Ovary (tissue), 9 donors: ENCODE results near the gene CEACAM8. TPM values are rescaled to one million over a fixed set of nuclear protein-coding genes. Genes with fewer than 3 reads are reported as not detected.
"Not testable (repeated sequence)": the region's sequence is repeated elsewhere in the genome, so short reads cannot be mapped to it uniquely, and the experiment has no call there.

Experiments
- DNase-seq, 5 donors: peaks; one replicate each; pipeline ENCODE4 v3.0.0-alpha.2; 2019 to 2020
- H3K27ac ChIP-seq, 2 donors: fragments of 200-600 bp; one replicate each; pipeline versions ENCODE4 v1.5.1 to v1.8.0; 2019 to 2022
- H3K27me3 ChIP-seq: fragments of 200-600 bp; one replicate; pipeline ENCODE4 v1.8.0; 2022
- H3K36me3 ChIP-seq: fragments of 200-600 bp; sonication (generic); one replicate; pipeline ENCODE4 v1.5.1; 2019
- H3K4me1 ChIP-seq: one replicate; pipeline ENCODE4 v1.8.1; 2013; ENCODE audit warnings: mild to moderate bottlenecking, moderate library complexity; ENCODE audit not compliant: insufficient read depth
- H3K4me3 ChIP-seq: fragments of 200-600 bp; sonication (generic); one replicate; pipeline ENCODE4 v1.5.1; 2017
- H3K9me3 ChIP-seq, 2 donors: fragments of 200-600 bp in 1 of 2; sonication (generic) in 1 of 2; one replicate each; pipeline versions ENCODE4 v1.5.1 to v1.8.1; 2013 to 2019; ENCODE audit warnings: mild to moderate bottlenecking in 1 of 2, moderate library complexity in 1 of 2
- EP300 ChIP-seq: sonication (generic); formaldehyde crosslinking; IDR thresholded peaks from one replicate; pipeline ENCODE4 v1.6.1; 2017; ENCODE audit warnings: antibody characterized with exemption
- POLR2A ChIP-seq: fragments of 450-650 bp; IDR thresholded peaks from one replicate; pipeline ENCODE4 v1.6.1; 2017; ENCODE audit warnings: antibody characterized with exemption, mild to moderate bottlenecking, moderate library complexity
- WGBS, 3 donors: extraction: QIAGEN DNeasy Blood & Tissue Kit in 1 of 3; methylation state at CpG; one replicate each; pipeline versions ENCODE4 v1.1.5 to v1.1.7; 2013 to 2017; 5-methylcytosine and 5-hydroxymethylcytosine counted together
- intact Hi-C, 4 donors: fragments of 100-400 bp; cut with DNase I; formaldehyde crosslinking; loops; one replicate each; pipeline versions ENCODE4 v1.11.0 to v1.15.1; 2022 to 2023
- polyA plus RNA-seq, 2 donors: library from polyadenylated mRNA; stranded (reverse); fragments of 200-250 nt in 1 of 2; fragments of 350-450 nt in 1 of 2; fragmentation: Illumina TruSeq in 1 of 2; extraction: RNeasy Lipid Tissue Mini Kit (QIAGEN cat#74804) in 1 of 2; gene quantifications; one replicate each; pipeline ENCODE4 v1.2.3, GENCODE V29; 2013 to 2014
- total RNA-seq, 7 donors: library from RNA; depleted of rRNA in 2 of 7; stranded (reverse); fragments of >200 nt in 2 of 7; fragmentation: NEBNext Ultra II Directional in 3 of 7; extraction: Animal tissue kit (Norgen Biotek cat#: 25700) in 3 of 7; gene quantifications; one replicate each; pipeline versions ENCODE4 v1.1.0 to v1.2.4, GENCODE V29; 2016 to 2023
- TF ChIP-seq, protein P1 (sequence below), 3 donors: fragments of 450-650 bp in 2 of 3; fragments of 200-600 bp in 1 of 3; IDR thresholded peaks; one replicate each; pipeline versions ENCODE4 v1.5.1 to v1.8.0; 2016 to 2022; ENCODE audit warnings: antibody characterized with exemption in 3 of 3, mild to moderate bottlenecking in 1 of 3
- donor health status: DM: no; HTN: no; CAD: no; lungs with moderate emphysema.
- donor health status: DM: no; HTN: no; CAD: no.
- donor health status: Bipolar disorder and iron deficiency.
- donor health status: DM: yes; HTN: yes; CAD: no.
- donor health status: DM: no; HTN: no; CAD: no.
- donor health status: DM: yes; HTN: yes; CAD: no.

CEACAM8 gene
- total and polyA plus RNA-seq, 9 donors: not detected

DNA sequence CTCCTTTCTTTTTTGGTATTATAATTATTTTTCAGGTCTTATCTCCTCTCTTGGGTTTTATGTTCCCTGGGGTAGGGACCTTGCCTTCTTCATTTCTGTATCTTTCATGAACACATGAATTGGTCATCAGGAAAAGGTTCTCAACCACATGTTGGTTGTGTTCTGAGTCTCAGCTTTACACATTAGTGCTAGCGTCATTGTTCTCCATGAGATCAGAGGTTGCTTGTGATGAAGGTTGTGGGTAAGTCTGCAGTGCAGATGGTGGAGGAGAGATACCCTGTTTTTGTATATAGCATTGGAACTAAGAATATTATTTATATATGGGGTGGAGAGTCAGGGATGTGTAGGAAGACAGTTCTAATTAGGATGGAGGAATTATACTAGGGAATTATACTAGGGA is 24.5 kb upstream of the CEACAM8 start:
- intact Hi-C loops: no loop called here
- Histone ChIP-seq H3K9me3 (no peaks in the 10 kb centered on the region), H3K36me3 (no peaks in the 10 kb centered on the region), H3K4me3 (no peak overlapping the region), H3K27ac (no peak overlapping the region), H3K4me1 (no peaks in the 10 kb centered on the region), H3K27me3 (no peaks in the 10 kb centered on the region)
- WGBS, 3 donors: 83 to 95% (median 94%) methylated on average over 1 of the region's 1 CpG
- TF ChIP-seq POLR2A: no peak
- TF ChIP-seq, protein P1, sequence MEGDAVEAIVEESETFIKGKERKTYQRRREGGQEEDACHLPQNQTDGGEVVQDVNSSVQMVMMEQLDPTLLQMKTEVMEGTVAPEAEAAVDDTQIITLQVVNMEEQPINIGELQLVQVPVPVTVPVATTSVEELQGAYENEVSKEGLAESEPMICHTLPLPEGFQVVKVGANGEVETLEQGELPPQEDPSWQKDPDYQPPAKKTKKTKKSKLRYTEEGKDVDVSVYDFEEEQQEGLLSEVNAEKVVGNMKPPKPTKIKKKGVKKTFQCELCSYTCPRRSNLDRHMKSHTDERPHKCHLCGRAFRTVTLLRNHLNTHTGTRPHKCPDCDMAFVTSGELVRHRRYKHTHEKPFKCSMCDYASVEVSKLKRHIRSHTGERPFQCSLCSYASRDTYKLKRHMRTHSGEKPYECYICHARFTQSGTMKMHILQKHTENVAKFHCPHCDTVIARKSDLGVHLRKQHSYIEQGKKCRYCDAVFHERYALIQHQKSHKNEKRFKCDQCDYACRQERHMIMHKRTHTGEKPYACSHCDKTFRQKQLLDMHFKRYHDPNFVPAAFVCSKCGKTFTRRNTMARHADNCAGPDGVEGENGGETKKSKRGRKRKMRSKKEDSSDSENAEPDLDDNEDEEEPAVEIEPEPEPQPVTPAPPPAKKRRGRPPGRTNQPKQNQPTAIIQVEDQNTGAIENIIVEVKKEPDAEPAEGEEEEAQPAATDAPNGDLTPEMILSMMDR (IDR thresholded peaks at IDR 0.05): no peak
- no peak for TF ChIP-seq EP300
- DNase-seq: no peak

DNA sequence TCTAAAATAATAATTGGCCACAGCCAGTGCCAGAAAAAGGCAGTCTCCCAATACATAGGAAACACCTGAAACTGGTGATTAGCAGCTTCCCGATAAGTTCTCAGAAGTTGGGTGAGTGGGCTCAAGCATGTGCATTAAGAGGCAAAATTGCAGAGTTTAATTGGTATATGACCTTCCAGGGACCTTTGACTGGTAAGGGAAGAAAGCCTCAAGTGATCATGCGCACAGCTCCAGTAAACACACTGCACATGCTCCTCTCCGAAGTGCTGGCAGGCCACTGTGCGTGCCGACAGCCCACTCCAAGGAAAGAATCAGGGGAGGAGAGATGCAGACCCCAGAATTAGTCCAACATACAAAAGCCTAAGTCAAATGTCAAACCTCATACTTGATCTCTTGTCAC is 18.9 kb upstream of the CEACAM8 start:
- no peak for DNase-seq

DNA sequence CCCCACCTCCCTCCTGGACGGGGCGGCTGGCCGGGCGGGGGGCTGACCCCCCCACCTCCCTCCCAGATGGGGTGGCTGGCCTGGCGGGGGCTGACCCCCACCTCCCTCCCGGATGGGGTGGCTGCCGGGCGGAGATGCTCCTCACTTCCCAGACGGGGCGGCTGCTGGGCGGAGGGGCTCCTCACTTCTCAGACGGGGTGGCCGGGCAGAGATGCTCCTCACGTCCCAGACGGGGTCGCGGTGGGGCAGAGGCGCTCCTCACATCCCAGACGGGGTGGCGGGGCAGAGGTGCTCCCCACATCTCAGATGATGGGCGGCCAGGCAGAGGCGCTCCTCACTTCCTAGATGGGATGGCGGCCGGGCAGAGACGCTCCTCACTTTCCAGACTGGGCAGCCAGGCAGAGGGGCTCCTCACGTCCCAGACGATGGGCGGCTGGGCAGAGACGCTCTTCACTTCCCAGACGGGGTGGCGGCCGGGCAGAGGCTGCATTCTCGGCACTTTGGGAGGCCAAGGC is 15.7 kb upstream of the CEACAM8 start:
- WGBS, 3 donors: 94 to 96% (median 94%) methylated on average over 15 to 31 of the region's 33 CpGs
- intact Hi-C loops, H3K4me1 ChIP-seq, H3K27ac ChIP-seq, H3K36me3 ChIP-seq, H3K4me3 ChIP-seq, H3K9me3 ChIP-seq, DNase-seq, H3K27me3 ChIP-seq: not testable (repeated sequence)

More for the DNA sequence above, 18.9 kb upstream of the CEACAM8 start:
- Histone ChIP-seq H3K36me3 (no peaks in the 10 kb centered on the region), H3K4me1 (no peaks in the 10 kb centered on the region), H3K9me3 (no peaks in the 10 kb centered on the region), H3K27me3 (no peaks in the 10 kb centered on the region), H3K27ac (no peak overlapping the region), H3K4me3 (no peak overlapping the region)
- intact Hi-C loops: no loop called here
- 72 to 81% (median 78%) methylated on average over 5 of the region's 5 CpGs for WGBS, 3 donors
- TF ChIP-seq EP300: no peak

DNA sequence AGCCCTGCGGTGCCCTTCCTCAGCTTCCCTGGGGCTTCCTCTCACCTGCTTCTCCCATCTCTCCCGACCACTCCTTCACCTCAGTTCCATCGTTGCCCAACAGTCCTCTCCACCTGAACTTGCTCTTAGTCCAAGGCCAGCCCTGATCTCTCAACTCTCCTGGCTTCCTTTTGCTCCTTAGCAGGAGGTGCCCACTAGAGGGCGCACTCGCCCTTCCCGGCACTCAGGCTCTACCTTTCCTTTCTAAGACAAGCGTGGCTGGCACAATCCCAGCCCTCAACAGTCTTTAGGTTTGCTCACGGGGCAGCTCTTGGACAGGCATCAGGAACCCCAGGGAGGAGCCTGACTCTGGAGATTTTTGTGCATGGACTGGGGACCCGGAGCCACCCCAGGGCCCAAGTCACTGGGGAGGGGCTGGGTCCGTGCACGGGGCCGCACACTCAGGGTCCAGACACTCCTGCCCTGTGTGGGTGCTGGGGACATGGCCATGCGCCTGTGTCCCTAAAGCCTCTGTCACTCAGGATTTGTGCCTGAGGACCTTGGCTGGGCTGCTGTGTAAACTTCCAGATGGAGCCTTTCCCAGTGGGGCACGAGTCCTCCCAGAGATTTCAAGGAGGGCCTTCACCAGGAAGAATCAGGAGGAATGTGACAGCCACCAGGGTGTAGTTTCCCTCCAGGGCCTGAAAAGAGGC is 12.1 kb upstream of the CEACAM8 start:
- no peaks in the 10 kb centered on the region for H3K27me3 ChIP-seq
- no peak overlapping the region for H3K27ac ChIP-seq
- H3K9me3 ChIP-seq: no peaks in the 10 kb centered on the region
- intact Hi-C loops: no loop called here
- H3K36me3 ChIP-seq: no peaks in the 10 kb centered on the region
- no peak overlapping the region for H3K4me3 ChIP-seq
- TF ChIP-seq EP300: no peak
- TF ChIP-seq POLR2A: no peak
- TF ChIP-seq, protein P1 (IDR thresholded peaks at IDR 0.05): no peak
- WGBS, 3 donors: 32 to 39% (median 37%) methylated on average over 14 of the region's 14 CpGs
- no peak for DNase-seq
- H3K4me1 ChIP-seq: no peaks in the 10 kb centered on the region

DNA sequence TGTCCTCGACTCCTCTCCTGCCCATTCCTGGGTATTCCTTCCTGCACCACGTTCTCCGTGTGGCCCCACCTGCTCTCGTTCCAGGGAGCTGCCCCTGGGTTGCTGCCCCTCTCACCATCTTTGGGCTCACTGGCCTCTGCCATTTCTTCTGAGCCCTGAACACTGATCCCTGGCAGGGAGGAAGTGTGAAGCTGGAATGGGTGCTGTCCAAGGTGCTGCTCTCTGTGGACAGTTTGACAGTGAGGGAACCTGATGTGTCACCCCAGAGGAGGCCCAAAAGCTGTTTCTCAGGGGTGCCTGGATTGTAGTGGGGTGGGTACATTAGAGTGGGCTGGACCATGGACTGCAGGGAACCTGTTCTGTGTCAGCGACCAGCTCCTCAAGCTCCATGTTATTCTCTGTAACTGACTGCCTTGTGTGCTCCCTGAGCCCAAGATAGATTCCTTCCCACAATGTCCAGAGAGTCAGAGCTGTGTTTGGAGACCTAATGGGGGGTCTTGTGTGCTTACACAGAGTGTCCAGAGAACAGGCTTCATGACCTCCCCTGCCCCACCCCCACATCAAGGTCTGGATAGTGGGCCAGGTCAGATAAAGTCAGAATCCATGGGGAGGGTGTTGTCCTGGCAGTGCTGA is 7.2 kb upstream of the CEACAM8 start:
- Histone ChIP-seq H3K9me3 (no peaks in the 10 kb centered on the region), H3K27ac (no peak overlapping the region), H3K27me3 (no peaks in the 10 kb centered on the region), H3K4me1 (no peaks in the 10 kb centered on the region), H3K4me3 (no peak overlapping the region), H3K36me3 (no peaks in the 10 kb centered on the region)
- TF ChIP-seq POLR2A: no peak
- TF ChIP-seq, protein P1 (IDR thresholded peaks at IDR 0.05): no peak
- no peak for TF ChIP-seq EP300
- DNase-seq: no peak
- intact Hi-C loops: no loop called here
- 23 to 32% (median 25%) methylated on average over 5 of the region's 5 CpGs for WGBS, 3 donors
